OCI-LY7 (cell line): ENCODE data around the gene C12orf56. TPM values are rescaled to one million over a fixed set of nuclear protein-coding genes. Genes with fewer than 3 reads are reported as not detected.

Experiments
- BruUV-seq: library from RNA; stranded (reverse); fragments of 400-500 nt; replicated peaks from 2 replicates; lab custom pipeline; 2021; lab: Mats Ljungman, UMichigan
- CTCF ChIA-PET: fragments of 300-600 bp; sonication (Branson Sonifier 250); formaldehyde crosslinking; loops from one replicate; lab custom pipeline; 2022; ENCODE audit warnings: antibody characterized with exemption; ENCODE audit not compliant: unreplicated experiment; lab: Charles Lee
- POLR2A ChIA-PET: fragments of 300-600 bp; sonication (Branson Sonifier 250); formaldehyde crosslinking; loops from one replicate; lab custom pipeline; 2022; ENCODE audit warnings: antibody characterized with exemption; lab: Charles Lee
- DNase-seq: peaks from one replicate; pipeline ENCODE4 v3.0.0-alpha.2; 2015; ENCODE audit warnings: low spot score
- H2AFZ ChIP-seq: fragments of 200-600 bp; sonication (generic), shearing (Covaris generic); 2 replicates; pipeline ENCODE4 v1.6.1; 2014; ENCODE audit warnings: mild to moderate bottlenecking, antibody characterized with exemption, low read length, moderate library complexity
- H3K27ac ChIP-seq: fragments of 200-600 bp; sonication (generic); 2 replicates; pipeline ENCODE4 v1.5.1; 2014; ENCODE audit warnings: mixed run types, low read depth, mild to moderate bottlenecking, moderate library complexity, low read length, inconsistent platforms; ENCODE audit not compliant: poor library complexity, severe bottlenecking
- H3K36me3 ChIP-seq: fragments of 200-600 bp; sonication (generic); 2 replicates; pipeline ENCODE4 v1.6.1; 2014; ENCODE audit warnings: mild to moderate bottlenecking, antibody characterized with exemption, low read length, moderate library complexity, mixed read lengths; ENCODE audit not compliant: insufficient read depth
- H3K4me1 ChIP-seq: fragments of 200-600 bp; sonication (generic); 2 replicates; pipeline ENCODE4 v1.5.1; 2014; ENCODE audit warnings: mild to moderate bottlenecking, low read length; ENCODE audit not compliant: insufficient read depth, poor library complexity, severe bottlenecking
- H3K4me2 ChIP-seq: fragments of 200-600 bp; sonication (generic); 2 replicates; pipeline ENCODE4 v1.6.1; 2014; ENCODE audit warnings: mild to moderate bottlenecking, low read length
- H3K4me3 ChIP-seq: fragments of 200-600 bp; sonication (generic); 2 replicates; pipeline ENCODE4 v1.5.1; 2014; ENCODE audit warnings: mild to moderate bottlenecking, low read depth, low read length; ENCODE audit not compliant: poor library complexity, severe bottlenecking
- H3K79me2 ChIP-seq: fragments of 200-600 bp; sonication (generic); 2 replicates; pipeline ENCODE4 v1.6.1; 2016; ENCODE audit warnings: low read depth, mild to moderate bottlenecking, low read length, moderate library complexity, mixed read lengths; ENCODE audit not compliant: insufficient read depth
- H3K9me2 ChIP-seq: fragments of 200-600 bp; sonication (generic); 2 replicates; pipeline ENCODE4 v1.6.1; 2016; ENCODE audit warnings: mild to moderate bottlenecking, low read length, mixed read lengths; ENCODE audit not compliant: insufficient read depth
- H3K9me3 ChIP-seq: fragments of 200-600 bp; sonication (generic); 2 replicates; pipeline ENCODE4 v1.6.1; 2014; ENCODE audit warnings: mild to moderate bottlenecking, mixed run types, low read length, mixed read lengths
- H4K20me1 ChIP-seq: fragments of 200-600 bp; sonication (generic); 2 replicates; pipeline ENCODE4 v1.6.1; 2014; ENCODE audit warnings: mild to moderate bottlenecking, antibody characterized with exemption, low read length, moderate library complexity, mixed read lengths; ENCODE audit not compliant: insufficient read depth
- EZH2phosphoT487 ChIP-seq: fragments of 200-600 bp; sonication (generic); IDR thresholded peaks from 2 replicates; pipeline ENCODE4 v1.6.1; 2018; ENCODE audit warnings: low read depth, borderline replicate concordance, mild to moderate bottlenecking, mixed run types, antibody characterized with exemption, low read length, moderate library complexity, mixed read lengths
- intact Hi-C: fragments of 100-400 bp; cut with micrococcal nuclease; formaldehyde crosslinking; loops from one replicate; pipeline ENCODE4 v1.10.0; 2022; ENCODE audit not compliant: unreplicated experiment
- total RNA-seq, 2 experiments: library from RNA; depleted of rRNA in 1 of 2; stranded (reverse); fragments of >200 nt in 1 of 2; shearing (Covaris generic) in 1 of 2; gene quantifications; 2 replicates each; pipeline ENCODE4 v1.2.3, GENCODE V29; 2014 to 2022
- TF ChIP-seq, protein P1 (sequence below): fragments of 200-600 bp; sonication (generic); conservative IDR thresholded peaks from 2 replicates; pipeline ENCODE4 v1.5.1; 2014; ENCODE audit warnings: mild to moderate bottlenecking, antibody characterized with exemption, low read length, moderate library complexity, mixed read lengths

Gene C12orf56
- total RNA-seq, 2 experiments from 2014 or later = not detected

DNA sequence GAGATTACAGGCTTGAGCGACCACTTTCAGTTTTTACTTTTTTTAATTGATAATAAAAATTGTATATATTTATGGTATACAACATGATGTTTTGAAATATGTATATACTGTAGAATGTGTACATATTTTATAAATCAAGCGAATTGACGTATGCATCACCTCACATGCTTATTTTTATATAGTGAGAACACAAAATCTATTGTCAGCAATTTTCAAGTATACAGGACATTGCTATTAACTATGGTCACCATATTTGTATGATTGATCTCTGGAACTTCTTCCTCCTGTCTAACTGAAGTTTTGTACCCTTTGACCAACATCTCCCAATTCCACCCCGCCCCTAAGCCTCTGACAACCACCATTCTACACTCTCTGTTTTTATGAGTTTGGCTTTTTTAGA, 112.1 kb downstream of the C12orf56 start:
- no peak for TF ChIP-seq EZH2phosphoT487
- TF ChIP-seq, protein P1, sequence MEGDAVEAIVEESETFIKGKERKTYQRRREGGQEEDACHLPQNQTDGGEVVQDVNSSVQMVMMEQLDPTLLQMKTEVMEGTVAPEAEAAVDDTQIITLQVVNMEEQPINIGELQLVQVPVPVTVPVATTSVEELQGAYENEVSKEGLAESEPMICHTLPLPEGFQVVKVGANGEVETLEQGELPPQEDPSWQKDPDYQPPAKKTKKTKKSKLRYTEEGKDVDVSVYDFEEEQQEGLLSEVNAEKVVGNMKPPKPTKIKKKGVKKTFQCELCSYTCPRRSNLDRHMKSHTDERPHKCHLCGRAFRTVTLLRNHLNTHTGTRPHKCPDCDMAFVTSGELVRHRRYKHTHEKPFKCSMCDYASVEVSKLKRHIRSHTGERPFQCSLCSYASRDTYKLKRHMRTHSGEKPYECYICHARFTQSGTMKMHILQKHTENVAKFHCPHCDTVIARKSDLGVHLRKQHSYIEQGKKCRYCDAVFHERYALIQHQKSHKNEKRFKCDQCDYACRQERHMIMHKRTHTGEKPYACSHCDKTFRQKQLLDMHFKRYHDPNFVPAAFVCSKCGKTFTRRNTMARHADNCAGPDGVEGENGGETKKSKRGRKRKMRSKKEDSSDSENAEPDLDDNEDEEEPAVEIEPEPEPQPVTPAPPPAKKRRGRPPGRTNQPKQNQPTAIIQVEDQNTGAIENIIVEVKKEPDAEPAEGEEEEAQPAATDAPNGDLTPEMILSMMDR = no peak
- intact Hi-C loops = no loop called here
- Histone ChIP-seq H2AFZ (no peak overlapping the region), H3K4me2 (no peak overlapping the region), H3K9me3 (no peaks in the 10 kb centered on the region), H3K36me3 (no peaks in the 10 kb centered on the region), H3K9me2 (no peaks in the 10 kb centered on the region), H3K79me2 (no peaks in the 10 kb centered on the region), H3K4me1 (no peaks in the 10 kb centered on the region), H3K27ac (no peak overlapping the region), H4K20me1 (no peaks in the 10 kb centered on the region), H3K4me3 (no peak overlapping the region)
- CTCF ChIA-PET = no interaction called here
- no TSS peak for BruUV-seq
- DNase-seq = no peak
- POLR2A ChIA-PET = no interaction called here

DNA sequence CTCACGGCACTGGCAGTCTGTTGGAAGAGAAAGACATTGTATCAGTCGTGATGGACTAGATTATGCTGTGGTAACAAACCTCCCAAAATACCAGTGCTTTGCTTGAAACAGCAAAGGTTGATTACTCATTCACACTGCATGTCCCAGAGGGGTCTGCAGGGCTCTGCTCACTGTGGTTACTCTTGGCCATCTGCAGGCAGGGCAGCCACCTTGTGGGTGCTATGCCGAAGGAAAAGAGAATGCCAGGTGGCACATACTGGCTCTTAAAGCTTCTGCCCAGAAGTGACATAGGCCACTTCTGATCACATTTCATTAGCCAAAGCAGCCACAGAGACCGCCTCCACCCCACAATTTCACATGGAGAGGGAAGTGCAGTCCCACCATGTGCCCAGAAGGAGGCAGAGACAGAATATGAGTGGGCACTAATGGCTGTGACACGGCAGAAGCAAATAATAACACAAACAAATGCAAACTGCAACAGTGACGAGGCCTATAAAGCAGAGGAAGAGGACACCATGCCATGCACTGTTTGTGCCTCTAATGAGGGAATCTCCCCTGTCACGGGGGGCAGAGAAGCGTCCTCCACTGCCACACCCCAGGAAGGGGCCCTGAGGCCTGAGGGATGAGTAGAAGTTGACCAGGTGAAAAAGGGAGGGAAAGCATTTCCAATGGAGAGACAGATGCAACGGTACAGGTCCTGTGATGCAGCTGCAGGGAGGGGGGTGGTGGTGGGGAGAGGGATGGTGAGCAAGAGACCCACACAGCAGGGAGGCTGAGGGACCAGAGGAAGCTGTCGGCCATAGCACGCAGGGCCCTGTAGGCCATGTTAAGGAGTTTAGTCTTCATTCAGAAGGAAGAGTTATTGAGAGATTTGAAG, 116.8 kb downstream of the C12orf56 start:
- no peaks in the 10 kb centered on the region for H3K9me2 ChIP-seq
- no peak overlapping the region for H3K4me3 ChIP-seq
- DNase-seq = no peak
- POLR2A ChIA-PET = no interaction called here
- TF ChIP-seq EZH2phosphoT487 = no peak
- TF ChIP-seq, protein P1 = peak; percentile 61
- CTCF ChIA-PET = no interaction called here
- no peak overlapping the region for H3K4me2 ChIP-seq
- no peaks in the 10 kb centered on the region for H4K20me1 ChIP-seq
- H3K36me3 ChIP-seq = no peaks in the 10 kb centered on the region
- intact Hi-C loops = no loop called here
- H3K27ac ChIP-seq = no peak overlapping the region
- BruUV-seq = no TSS peak
- no peaks in the 10 kb centered on the region for H3K4me1 ChIP-seq
- H2AFZ ChIP-seq = 0 out of 2 replicates have a peak overlapping the region, but pooled peaks have one; percentile 22
- H3K79me2 ChIP-seq = no peaks in the 10 kb centered on the region
- H3K9me3 ChIP-seq = no peaks in the 10 kb centered on the region

DNA sequence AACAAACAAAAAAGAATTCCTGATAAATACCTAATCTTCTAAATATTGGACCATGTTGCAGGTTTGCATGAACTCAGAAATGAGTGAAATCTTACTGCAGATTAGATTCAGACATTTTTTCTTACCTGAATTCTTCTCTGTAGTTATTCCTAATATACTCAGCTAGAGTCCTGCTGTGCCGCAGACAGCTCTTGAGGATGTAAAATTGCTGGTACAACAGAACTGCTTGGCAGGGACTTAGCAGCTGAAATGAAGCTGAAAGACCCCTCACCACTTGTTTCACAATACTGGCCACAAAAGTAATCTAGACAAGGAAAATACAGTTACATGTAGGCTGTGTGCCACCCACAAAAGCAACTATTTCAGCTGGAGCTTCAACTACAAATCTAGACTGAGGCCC, 120.1 kb downstream of the C12orf56 start:
- intact Hi-C loops = no loop called here
- Histone ChIP-seq H3K27ac (no peak overlapping the region), H3K4me1 (no peaks in the 10 kb centered on the region), H3K4me2 (no peak overlapping the region), H3K36me3 (no peaks in the 10 kb centered on the region), H4K20me1 (no peaks in the 10 kb centered on the region), H3K4me3 (no peak overlapping the region), H3K9me3 (no peaks in the 10 kb centered on the region), H3K79me2 (no peaks in the 10 kb centered on the region), H3K9me2 (no peaks in the 10 kb centered on the region), H2AFZ (no peak overlapping the region)
- no peak for DNase-seq
- no TSS peak for BruUV-seq
- POLR2A ChIA-PET = no interaction called here
- CTCF ChIA-PET = no interaction called here
- TF ChIP-seq, protein P1 = no peak
- no peak for TF ChIP-seq EZH2phosphoT487
